PC-3 (cell line): Measurements from ENCODE around the gene MED26. TPM values are rescaled to one million over a fixed set of nuclear protein-coding genes. Genes with fewer than 3 reads are reported as not detected.

ENCODE experiments used
- ATAC-seq: fragments of 200-7000 bp; cut with Tn5 transposase; 2 replicates; pipeline ENCODE4 v1.9.1; 2020; ENCODE audit warnings: mild to moderate bottlenecking, moderate library complexity
- BruUV-seq: library from RNA; stranded (reverse); fragments of 400-500 nt; replicated peaks from 2 replicates; lab custom pipeline; 2021; lab: Mats Ljungman, UMichigan
- CTCF ChIA-PET: fragments of 300-600 bp; sonication (Branson Sonifier 250); formaldehyde crosslinking; loops from one replicate; lab custom pipeline; 2022; ENCODE audit warnings: antibody characterized with exemption; lab: Charles Lee
- POLR2A ChIA-PET: fragments of 300-600 bp; sonication (Branson Sonifier 250); formaldehyde crosslinking; loops from one replicate; lab custom pipeline; 2022; ENCODE audit warnings: antibody characterized with exemption; ENCODE audit not compliant: unreplicated experiment; lab: Charles Lee
- DNase-seq: peaks from one replicate; pipeline ENCODE4 v3.0.0-alpha.2; 2015
- H2AFZ ChIP-seq: fragments of 300-600 bp; sonication (generic); 2 replicates; pipeline ENCODE4 v1.6.0; 2016; ENCODE audit warnings: antibody characterized with exemption, low read length
- H3F3A ChIP-seq: fragments of 300-600 bp; sonication (generic); one replicate; pipeline ENCODE4 v1.6.0; 2017; ENCODE audit warnings: antibody characterized with exemption, low read length, control low read depth, mild to moderate bottlenecking; ENCODE audit not compliant: unreplicated experiment
- H3K27ac ChIP-seq: fragments of 300-600 bp; sonication (generic); 2 replicates; pipeline ENCODE4 v1.5.1; 2016; ENCODE audit warnings: mild to moderate bottlenecking, low read length
- H3K27me3 ChIP-seq: fragments of 300-600 bp; sonication (generic); 2 replicates; pipeline ENCODE4 v1.6.1; 2016; ENCODE audit warnings: low read length, mixed read lengths
- H3K36me3 ChIP-seq: fragments of 300-600 bp; sonication (generic); 2 replicates; pipeline ENCODE4 v1.6.1; 2016; ENCODE audit warnings: low read depth, mixed run types, low read length, mixed read lengths
- H3K4me1 ChIP-seq: fragments of 300-600 bp; sonication (generic); 2 replicates; pipeline ENCODE4 v1.5.1; 2016; ENCODE audit warnings: low read length; ENCODE audit not compliant: insufficient read depth
- H3K4me2 ChIP-seq: fragments of 300-600 bp; sonication (generic); 2 replicates; pipeline ENCODE4 v1.6.0; 2016; ENCODE audit warnings: low read length
- H3K4me3 ChIP-seq: fragments of 300-600 bp; sonication (generic); 2 replicates; pipeline ENCODE4 v1.5.1; 2016; ENCODE audit warnings: mild to moderate bottlenecking, low read length, mixed read lengths
- H3K79me2 ChIP-seq: fragments of 300-600 bp; sonication (generic); 2 replicates; pipeline ENCODE4 v1.6.1; 2017; ENCODE audit warnings: low read length, mixed read lengths
- H3K9ac ChIP-seq: fragments of 300-600 bp; sonication (generic); 2 replicates; pipeline ENCODE4 v1.6.0; 2016; ENCODE audit warnings: mild to moderate bottlenecking, low read length
- H3K9me2 ChIP-seq: fragments of 300-600 bp; sonication (generic); replicated peaks from 2 replicates; pipeline ENCODE4 v1.6.1; 2016; ENCODE audit warnings: mixed run types, low read length, mixed read lengths
- H3K9me3 ChIP-seq: fragments of 300-600 bp; sonication (generic); 2 replicates; pipeline ENCODE4 v1.6.1; 2016; ENCODE audit warnings: low read length, mixed read lengths
- H4K20me1 ChIP-seq: fragments of 300-600 bp; sonication (generic); 2 replicates; pipeline ENCODE4 v1.6.1; 2016; ENCODE audit warnings: low read length, mixed read lengths
- CTCF ChIP-seq: fragments of 300-600 bp; sonication (generic); conservative IDR thresholded peaks from 2 replicates; pipeline ENCODE4 v1.5.1; 2017; ENCODE audit warnings: antibody characterized with exemption, low read depth, mild to moderate bottlenecking, low read length
- EZH2 ChIP-seq: fragments of 300-600 bp; sonication (generic); IDR thresholded peaks from one replicate; pipeline ENCODE4 v1.6.1; 2017; ENCODE audit warnings: antibody characterized with exemption, mild to moderate bottlenecking, low read length; ENCODE audit not compliant: unreplicated experiment
- EZH2phosphoT487 ChIP-seq: fragments of 300-600 bp; sonication (generic); IDR thresholded peaks from 2 replicates; pipeline ENCODE4 v1.6.1; 2018; ENCODE audit warnings: mild to moderate bottlenecking, antibody characterized with exemption, low read length, borderline replicate concordance
- intact Hi-C: fragments of 100-400 bp; cut with micrococcal nuclease; formaldehyde crosslinking; loops from 2 replicates; pipeline ENCODE4 v1.9.0; 2023
- total RNA-seq: library from RNA; depleted of rRNA; stranded (reverse); fragments of >200 nt; gene quantifications from 2 replicates; pipeline ENCODE4 v1.2.3, GENCODE V29; 2014

MED26 gene
- total RNA-seq, 1 experiment from 2014 or later, result 17.5 TPM

DNA sequence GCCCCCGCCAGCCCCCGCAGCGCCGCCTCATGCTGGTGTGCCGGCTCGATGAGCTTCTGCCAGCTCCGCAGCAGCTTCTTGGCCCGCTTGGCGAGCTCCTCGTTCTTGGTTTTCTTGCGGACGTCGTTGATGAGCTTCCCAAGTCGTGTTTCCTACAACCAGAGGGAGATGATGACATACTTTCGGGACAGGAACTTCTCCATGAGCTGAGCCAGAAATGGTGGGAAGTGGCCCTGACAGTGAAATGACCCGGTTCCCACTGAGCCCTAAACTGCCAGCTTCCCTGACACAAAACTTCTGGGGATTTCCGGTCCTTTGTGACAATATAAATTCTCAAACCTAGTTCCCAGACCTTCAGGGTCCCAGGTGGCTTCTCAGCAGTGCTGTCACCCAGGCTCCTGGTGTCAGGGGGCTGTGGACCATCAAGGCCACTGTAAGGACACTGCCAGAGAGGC, 50.4 kb downstream of the MED26 start:
- Histone ChIP-seq H3K9me2 (no peaks in the 10 kb centered on the region), H3K4me1 (peaks cover 14% of the 10 kb centered on the region), H3K4me3 (no peak overlapping the region), H3K36me3 (peaks cover 7% of the 10 kb centered on the region; the same call in 1 of the 2 replicates), H3K27ac (no peak overlapping the region), H3K9ac (no peak overlapping the region), H3F3A (no peaks in the 10 kb centered on the region), H4K20me1 (peaks cover 22% of the 10 kb centered on the region; the same call in 1 of the 2 replicates), H3K9me3 (no peaks in the 10 kb centered on the region), H3K4me2 (no peak overlapping the region), H3K27me3 (no peaks in the 10 kb centered on the region), H3K79me2 (peaks cover 100% of the 10 kb centered on the region), H2AFZ (no peak overlapping the region)
- CTCF ChIA-PET, result no interaction called here
- BruUV-seq, result no TSS peak
- no peak for ATAC-seq
- no peak for DNase-seq
- TF ChIP-seq EZH2 (no peak), EZH2phosphoT487 (no peak), CTCF (no peak)
- POLR2A ChIA-PET, result no interaction called here
- intact Hi-C loops, result no loop called here

DNA sequence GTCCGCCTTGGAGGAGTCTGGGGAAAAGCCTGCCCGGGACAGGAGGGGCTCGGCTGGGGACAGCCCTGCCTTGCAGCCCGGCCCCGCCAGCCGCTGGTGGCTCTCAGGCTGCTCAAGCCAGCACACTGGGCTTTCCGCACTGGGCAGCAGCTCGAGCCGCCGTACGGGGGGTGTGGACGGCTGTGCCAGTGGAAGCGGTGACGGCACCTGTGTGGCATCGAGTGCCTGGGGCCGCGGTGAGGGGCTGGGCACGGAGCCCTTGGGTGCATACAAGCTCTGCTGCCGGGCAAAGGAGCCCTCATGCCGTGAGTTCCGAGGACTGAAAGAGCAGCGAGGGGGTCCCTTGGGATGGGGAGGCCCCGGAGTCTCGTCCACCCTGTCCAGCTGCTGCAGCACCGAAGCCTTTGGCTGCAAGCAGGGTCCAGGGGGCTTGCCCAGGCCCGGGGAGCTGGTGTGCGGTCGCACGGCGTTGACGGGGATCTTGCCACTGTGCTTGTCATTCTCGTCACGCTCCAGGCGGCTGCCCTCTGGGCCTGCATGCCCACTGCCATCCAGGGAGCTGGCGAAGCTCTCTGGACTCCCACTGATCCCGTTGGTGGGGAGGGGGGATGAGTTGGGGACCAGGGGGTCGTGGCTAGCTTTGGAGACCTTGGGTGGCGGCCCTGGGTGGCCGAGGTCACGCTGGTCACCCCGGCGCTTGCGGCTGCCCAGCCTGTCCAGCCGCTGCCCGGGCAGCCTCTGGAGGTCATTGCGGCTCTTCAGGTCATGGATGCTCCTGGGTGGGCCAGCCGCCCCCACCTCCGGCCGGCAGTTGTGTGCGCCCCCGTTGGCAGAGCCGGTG, 51.1 kb downstream of the MED26 start:
- H3K9me3 ChIP-seq, result no peaks in the 10 kb centered on the region
- ChIA-PET CTCF (no interaction called here), POLR2A (no interaction called here)
- no peak overlapping the region for H3K27ac ChIP-seq
- no TSS peak for BruUV-seq
- no peaks in the 10 kb centered on the region for H3F3A ChIP-seq
- intact Hi-C loops, result no loop called here
- peaks cover 14% of the 10 kb centered on the region for H3K4me1 ChIP-seq
- peaks cover 95% of the 10 kb centered on the region for H3K79me2 ChIP-seq
- peaks cover 17% of the 10 kb centered on the region; the same call in 1 of the 2 replicates for H4K20me1 ChIP-seq
- no peak overlapping the region for H2AFZ ChIP-seq
- no peak overlapping the region for H3K4me2 ChIP-seq
- TF ChIP-seq CTCF (no peak), EZH2phosphoT487 (no peak), EZH2 (no peak)
- H3K4me3 ChIP-seq, result no peak overlapping the region
- no peaks in the 10 kb centered on the region for H3K27me3 ChIP-seq
- H3K9ac ChIP-seq, result no peak overlapping the region
- peaks cover 7% of the 10 kb centered on the region; the same call in 1 of the 2 replicates for H3K36me3 ChIP-seq
- ATAC-seq, result no peak
- H3K9me2 ChIP-seq, result no peaks in the 10 kb centered on the region
- no peak for DNase-seq
